GM18873 (cell line): ENCODE data around the gene ATP1B3.
"Not testable (repeated sequence)": the region's sequence is repeated elsewhere in the genome, so short reads cannot be mapped to it uniquely, and the experiment has no call there.

Experiments
- ATAC-seq: cut with Tn5 transposase; IDR thresholded peaks from one replicate; pipeline ENCODE4 v1.9.1; 2021; ENCODE audit warnings: mild to moderate bottlenecking, moderate library complexity, moderate number of reproducible peaks; ENCODE audit not compliant: unreplicated experiment, low FRiP score

Gene ATP1B3

GRCh38 chr3:141860086-141860669 lies 16.3 kb upstream of the ATP1B3 start:
- no peak for ATAC-seq

GRCh38 chr3:141860766-141861513 lies 15.5 kb upstream of the ATP1B3 start:
- no peak for ATAC-seq

- no peak for ATAC-seq
These were observed 14.1 kb upstream of the ATP1B3 start for GRCh38 chr3:141862279-141862816.

GRCh38 chr3:141863491-141863890 lies 13.0 kb upstream of the ATP1B3 start:
- no peak for ATAC-seq

GRCh38 chr3:141864281-141864970 lies 12.0 kb upstream of the ATP1B3 start:
- ATAC-seq: no peak

- ATAC-seq: no peak
These were observed 11.3 kb upstream of the ATP1B3 start for GRCh38 chr3:141865101-141865500.

GRCh38 chr3:141870091-141870687 lies 6.3 kb upstream of the ATP1B3 start:
- ATAC-seq: no peak

- ATAC-seq: peak; percentile 43
These were observed 1.0 kb upstream of the ATP1B3 start for GRCh38 chr3:141875374-141875892.

GRCh38 chr3:141875893-141876380 lies 506 bp upstream of the ATP1B3 start:
- peak; percentile 36 for ATAC-seq

- peak; percentile 17 for ATAC-seq
These were observed 613 bp downstream of the ATP1B3 start for GRCh38 chr3:141876891-141877621.

- ATAC-seq: no peak
These were observed 1.5 kb downstream of the ATP1B3 start for GRCh38 chr3:141877911-141878310.

GRCh38 chr3:141878326-141878725 lies 1.9 kb downstream of the ATP1B3 start:
- no peak for ATAC-seq

GRCh38 chr3:141878817-141879216 lies 2.4 kb downstream of the ATP1B3 start:
- ATAC-seq: no peak

GRCh38 chr3:141881702-141882101 lies 5.3 kb downstream of the ATP1B3 start:
- no peak for ATAC-seq

- no peak for ATAC-seq
These were observed 10.6 kb downstream of the ATP1B3 start for GRCh38 chr3:141887051-141887450.

- ATAC-seq: not testable (repeated sequence)
These were observed 12.1 kb downstream of the ATP1B3 start for GRCh38 chr3:141888548-141888947.

- no peak for ATAC-seq
These were observed 18.2 kb downstream of the ATP1B3 start for GRCh38 chr3:141894524-141895176.

GRCh38 chr3:141895731-141896130 lies 19.3 kb downstream of the ATP1B3 start:
- no peak for ATAC-seq

GRCh38 chr3:141898908-141899307 lies 22.5 kb downstream of the ATP1B3 start:
- ATAC-seq: no peak
